ENCODE measurements around the gene CCDC157.

Gene CCDC157

GRCh38 chr22:30413745-30414524 is 57.1 kb downstream of the CCDC157 start:
- no peak overlapping the region for H3K4me3 ChIP-seq (ENCODE audit: low read depth, low read length)
- CTCF ChIA-PET = interaction anchor here (0.9 to 1.7 kb wide), 4 partner anchors 11 to 126 kb away, joined by 3 to 7 read pairs (median 3); partner anchors contain the start of genes MTFP1 and RNF215
- no peak for TF ChIP-seq CTCF (IDR thresholded peaks at IDR 0.05; ENCODE audit: insufficient read depth, low read length, missing control alignments)
- POLR2A ChIA-PET = interaction anchor here (1.0 to 3.6 kb wide), 2 partner anchors 9 to 11 kb away, joined by 3 to 19 read pairs; partner anchors contain the start of gene MTFP1
- DNase-seq (ENCODE audit: low read depth, low spot score) = no peak

DNA sequence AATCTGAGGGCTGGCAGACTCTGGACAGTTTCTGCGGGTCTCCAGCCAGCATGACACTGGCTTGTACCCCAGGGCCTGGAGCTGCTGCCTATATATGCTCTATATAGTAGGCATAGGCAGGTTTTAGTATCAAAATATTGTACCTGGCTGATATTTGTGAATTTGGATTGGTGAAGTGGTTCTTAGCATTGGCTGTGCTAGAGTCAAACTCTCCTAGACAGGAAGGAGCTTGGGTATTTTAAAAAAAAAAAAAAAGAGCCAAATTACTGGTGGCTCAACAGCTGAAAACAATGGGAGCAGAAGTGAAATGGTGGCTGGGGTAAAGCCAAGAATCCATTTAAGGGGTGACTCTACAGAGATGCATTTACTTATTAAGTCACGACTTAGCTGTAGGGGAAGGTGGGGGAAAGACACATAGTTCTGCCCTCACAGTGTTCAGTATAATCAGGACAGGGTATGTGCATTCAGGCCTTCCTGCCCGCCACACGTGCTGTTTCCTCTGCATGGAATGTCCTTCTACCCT is 57.8 kb downstream of the CCDC157 start:
- no peak for DNase-seq (ENCODE audit: low read depth, low spot score)
- TF ChIP-seq CTCF (IDR thresholded peaks at IDR 0.05; ENCODE audit: insufficient read depth, low read length, missing control alignments) = no peak
- no peak overlapping the region for H3K4me3 ChIP-seq (ENCODE audit: low read depth, low read length)
- POLR2A ChIA-PET = interaction anchor here (1.0 to 3.6 kb wide), 3 partner anchors 9 to 17 kb away, joined by 3 to 19 read pairs (median 3); partner anchors contain the start of gene MTFP1
- CTCF ChIA-PET = interaction anchor here (0.9 to 1.7 kb wide), 3 partner anchors 11 to 127 kb away, joined by 3 to 7 read pairs (median 3); partner anchors contain the start of gene MTFP1

- DNase-seq (ENCODE audit: low read depth, low spot score) = no peak
- CTCF ChIA-PET = no interaction called here
- no peak for TF ChIP-seq CTCF (IDR thresholded peaks at IDR 0.05; ENCODE audit: insufficient read depth, low read length, missing control alignments)
- H3K4me3 ChIP-seq (ENCODE audit: low read depth, low read length) = no peak overlapping the region
- POLR2A ChIA-PET = no interaction called here
Observed at GRCh38 chr22:30416403-30416802, 59.6 kb downstream of the CCDC157 start.

DNA sequence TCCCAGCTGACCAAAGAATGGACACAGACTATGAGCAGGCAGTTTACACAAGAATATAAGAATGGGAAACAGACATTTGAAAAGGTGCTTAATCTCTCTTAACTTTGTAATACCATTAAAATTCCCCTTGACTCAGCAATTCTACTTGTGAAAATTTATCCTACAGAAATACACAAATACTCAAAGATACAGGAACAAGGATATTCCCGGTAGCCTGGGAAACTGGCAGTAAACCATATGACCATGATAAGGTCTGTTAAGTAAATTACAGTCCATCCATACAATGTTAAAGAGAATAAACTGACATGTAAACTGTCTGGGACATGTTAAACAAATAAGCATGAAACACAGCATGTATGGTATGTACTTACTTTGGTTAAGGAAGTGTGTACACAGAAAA is 60.0 kb downstream of the CCDC157 start:
- POLR2A ChIA-PET = no interaction called here
- DNase-seq (ENCODE audit: low read depth, low spot score) = no peak
- TF ChIP-seq CTCF (IDR thresholded peaks at IDR 0.05; ENCODE audit: insufficient read depth, low read length, missing control alignments) = no peak
- no peak overlapping the region for H3K4me3 ChIP-seq (ENCODE audit: low read depth, low read length)
- CTCF ChIA-PET = interaction anchor here (12.4 kb wide), 1 partner anchor 27 kb away, joined by 129 read pairs; the partner anchor contains the start of gene RNF215

- ChIA-PET POLR2A (interaction anchor here (0.6 to 5.4 kb wide), 2 partner anchors 15 to 24 kb away, joined by 3 to 46 read pairs; partner anchors contain the start of gene SEC14L2), CTCF (interaction anchor here (1.5 to 12.4 kb wide), 2 partner anchors 10 to 31 kb away, joined by 5 to 129 read pairs; partner anchors contain the start of gene RNF215)
- peak; percentile 46 for DNase-seq (ENCODE audit: low read depth, low spot score)
- no peak overlapping the region; the same call in 1 of the 2 replicates for H3K4me3 ChIP-seq (ENCODE audit: low read depth, low read length)
- TF ChIP-seq CTCF (IDR thresholded peaks at IDR 0.05; ENCODE audit: insufficient read depth, low read length, missing control alignments) = no peak
Observed at GRCh38 chr22:30420347-30421125, 63.7 kb downstream of the CCDC157 start.
